Epithelial cell of esophagus (primary cell): ENCODE results near the gene MTCH2.
"Not testable (repeated sequence)": the region's sequence is repeated elsewhere in the genome, so short reads cannot be mapped to it uniquely, and the experiment has no call there.

Source experiments
- DNase-seq: peaks from one replicate; pipeline ENCODE4 v3.0.0; 2010; ENCODE audit warnings: low read depth
- H3K4me3 ChIP-seq: 2 replicates; pipeline ENCODE4 v1.5.1; 2011; ENCODE audit warnings: mild to moderate bottlenecking, low read length, control low read depth
- CTCF ChIP-seq: IDR thresholded peaks from 2 replicates; pipeline ENCODE4 v1.5.1; 2011; ENCODE audit warnings: low read depth, mild to moderate bottlenecking, low read length, control low read depth, inconsistent platforms; ENCODE audit not compliant: insufficient read depth; ENCODE audit errors: missing control alignments

Gene MTCH2

DNA sequence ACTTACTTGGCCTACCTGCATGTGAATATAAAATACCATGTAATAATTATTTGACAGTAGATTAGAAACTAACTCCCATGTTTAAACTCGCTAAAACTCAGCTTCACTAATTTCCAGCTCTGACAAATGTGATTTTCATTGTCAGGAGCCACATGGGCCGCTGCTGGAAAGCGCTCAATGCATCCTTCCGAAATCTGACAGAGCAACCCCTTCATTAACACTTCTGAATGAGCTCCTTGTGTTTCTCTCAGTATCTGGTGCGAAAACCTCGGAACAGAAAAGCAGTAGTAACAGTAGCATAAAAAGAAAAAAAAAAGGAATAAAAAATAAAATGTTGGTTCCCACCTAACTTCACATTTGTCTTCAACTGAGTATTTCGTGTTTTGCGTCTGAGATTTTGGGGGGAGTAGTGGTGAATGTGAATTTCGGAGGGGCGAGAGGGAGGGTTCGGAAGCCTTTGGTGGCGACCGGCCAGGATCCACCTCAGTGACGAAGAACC, 710 bp downstream of the MTCH2 start:
- peak; percentile 14 for DNase-seq
- no peak for TF ChIP-seq CTCF
- H3K4me3 ChIP-seq = peak overlapping the region; percentile 87

DNA sequence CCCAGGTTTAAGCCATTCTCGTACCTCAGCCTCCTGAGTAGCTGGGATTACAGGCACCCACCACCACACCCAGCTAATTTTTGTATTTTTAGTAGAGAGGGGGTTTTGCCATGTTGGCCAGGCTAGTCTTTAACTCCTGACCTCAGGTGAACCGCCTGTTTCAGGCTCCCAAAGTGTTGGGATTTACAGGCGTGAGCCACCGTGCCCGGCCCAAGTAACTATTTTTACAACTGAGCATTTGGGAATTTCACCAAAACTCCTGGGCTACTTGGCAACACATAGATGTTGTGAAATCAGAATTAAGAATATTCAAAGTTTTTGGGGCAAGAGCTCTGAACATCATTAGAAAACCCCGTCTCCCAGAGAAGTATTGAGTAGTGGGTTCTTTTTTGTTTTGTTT, 1.9 kb downstream of the MTCH2 start:
- H3K4me3 ChIP-seq, DNase-seq: not testable (repeated sequence)

GRCh38 chr11:47636331-47636730, 6.0 kb downstream of the MTCH2 start:
- not testable (repeated sequence) for DNase-seq, H3K4me3 ChIP-seq

GRCh38 chr11:47631473-47631872, 10.9 kb downstream of the MTCH2 start:
- no peak for TF ChIP-seq CTCF
- no peak overlapping the region for H3K4me3 ChIP-seq
- DNase-seq = no peak

- no peak for DNase-seq
- TF ChIP-seq CTCF = no peak
Observed at GRCh38 chr11:47628026-47628425, 14.3 kb downstream of the MTCH2 start.

DNA sequence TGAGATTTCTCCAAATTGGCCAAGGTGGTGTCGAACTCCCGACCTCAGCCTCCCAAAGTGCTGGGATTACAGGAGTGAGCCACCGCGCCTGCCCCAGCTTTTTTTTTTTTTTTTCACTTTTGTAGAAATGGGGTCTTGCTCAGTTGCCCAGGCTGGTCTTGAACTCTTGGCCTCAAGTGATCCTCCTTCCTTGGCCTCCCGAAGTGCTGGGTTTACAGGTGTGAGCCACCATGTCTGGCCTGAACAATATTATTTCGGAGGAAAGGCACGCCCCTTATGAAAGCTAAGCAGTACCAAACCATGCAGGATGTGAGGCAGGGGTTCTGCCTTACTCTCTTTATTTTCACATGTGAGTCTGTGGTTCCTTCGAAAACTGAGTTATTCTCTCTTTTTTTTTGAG, 16.1 kb downstream of the MTCH2 start:
- no peak for DNase-seq
- no peak overlapping the region for H3K4me3 ChIP-seq
- no peak for TF ChIP-seq CTCF

More at GRCh38 chr11:47628026-47628425, 14.3 kb downstream of the MTCH2 start:
- H3K4me3 ChIP-seq = no peak overlapping the region

DNA sequence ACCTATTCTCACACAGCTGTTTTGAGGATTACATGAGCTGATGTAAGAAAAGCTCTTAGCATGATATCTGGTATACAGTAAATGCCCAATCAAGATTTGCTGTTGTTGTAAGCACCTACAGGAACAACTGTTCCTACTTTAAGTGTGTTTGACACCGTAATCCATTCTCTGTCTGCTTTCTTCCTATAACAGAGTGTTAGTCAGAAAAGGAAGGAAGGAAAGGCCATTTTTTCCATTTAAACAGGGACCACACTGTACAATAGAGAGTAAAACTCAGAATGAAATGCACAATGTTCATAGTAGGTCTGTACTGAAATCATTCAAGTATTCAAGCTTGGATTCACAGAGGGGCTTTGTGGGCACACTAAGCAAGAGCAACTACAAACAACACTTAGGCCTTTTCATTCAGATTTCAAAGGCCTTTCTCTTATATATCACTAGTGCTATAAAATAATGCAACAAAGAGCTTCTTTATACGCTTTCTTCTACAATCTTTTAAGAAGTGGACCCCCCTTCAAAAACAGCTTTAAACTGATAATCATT, 21.5 kb downstream of the MTCH2 start:
- no peak for DNase-seq
- no peak for TF ChIP-seq CTCF
- H3K4me3 ChIP-seq = no peak overlapping the region

DNA sequence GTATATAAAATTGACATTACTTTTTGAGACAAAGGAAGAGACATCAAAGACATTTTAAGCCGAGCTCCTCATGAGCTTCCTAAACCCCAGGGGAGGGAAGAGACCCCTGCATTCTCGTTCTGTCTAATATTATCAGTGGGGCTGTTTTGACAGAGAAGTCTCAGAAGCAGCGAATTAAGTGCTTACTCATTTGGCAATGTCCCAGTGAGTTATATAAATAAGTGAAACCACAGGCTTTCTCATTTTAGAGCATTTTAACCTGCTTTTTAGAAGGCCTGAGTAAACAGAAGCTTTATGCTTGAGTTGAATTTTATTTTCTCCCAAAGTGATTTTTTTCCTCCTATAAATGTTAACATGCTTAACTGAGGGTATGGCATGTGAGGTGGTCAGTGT, 24.9 kb downstream of the MTCH2 start:
- no peak overlapping the region for H3K4me3 ChIP-seq
- no peak for DNase-seq
- no peak for TF ChIP-seq CTCF
